ENCODE data around the gene TEX29. TPM values are rescaled to one million over a fixed set of nuclear protein-coding genes. Genes with fewer than 3 reads are reported as not detected.

Gene TEX29
- total RNA-seq, 1 experiment from 2014 or later = 0.33 TPM

- no peak overlapping the region for H3K27ac Mint-ChIP-seq
Observed at GRCh38 chr13:111337741-111338140, 17.3 kb downstream of the TEX29 start.

More at GRCh38 chr13:111337741-111338140, 17.3 kb downstream of the TEX29 start:
- no peak overlapping the region for H2BK12ac ChIP-seq (ENCODE audit: insufficient read length, low read depth, low read length)
- no peak overlapping the region for H3K23ac ChIP-seq (ENCODE audit: insufficient read length, low read depth, low read length)
- Mint-ChIP-seq H3K36me3 (ENCODE audit: insufficient read depth in 1 of 3, low read depth in 3 of 3) (no peaks in the 10 kb centered on the region; a peak in 1 of 7 replicates), H3K4me3 (no peak overlapping the region), H3K27me3 (ENCODE audit: low read depth) (no peaks in the 10 kb centered on the region), H3K4me1 (no peaks in the 10 kb centered on the region), H3K9me3 (no peaks in the 10 kb centered on the region)
- no peak overlapping the region for H3K56ac ChIP-seq (ENCODE audit: insufficient read length, low read depth, low read length)
- no peak overlapping the region for H4K8ac ChIP-seq (replicated peaks; ENCODE audit: insufficient read length, low read depth, low read length)
- no peak overlapping the region for H2AK5ac ChIP-seq (ENCODE audit: insufficient read length, low read length)
- H2AFZ ChIP-seq (ENCODE audit: low read length) = no peak overlapping the region
- no peak overlapping the region for H4K5ac ChIP-seq (ENCODE audit: insufficient read length, low read depth, low read length)
- no peak overlapping the region for H3K4me2 ChIP-seq (ENCODE audit: insufficient read depth, insufficient read length, low read length)
- no peak overlapping the region for H2BK15ac ChIP-seq (ENCODE audit: low read depth, low read length)
- H3K27me3 ChIP-seq (ENCODE audit: insufficient read depth, low read length) = no peaks in the 10 kb centered on the region
- no peak overlapping the region for H2BK5ac ChIP-seq (ENCODE audit: insufficient read length, low read length)
- H3K4ac ChIP-seq (ENCODE audit: low read depth, low read length) = no peak overlapping the region
- no peaks in the 10 kb centered on the region for H3K4me1 ChIP-seq (ENCODE audit: insufficient read depth, low read length)
- no peaks in the 10 kb centered on the region for H3K79me1 ChIP-seq (ENCODE audit: insufficient read depth, low read depth, low read length, poor library complexity, severe bottlenecking)
- no peak overlapping the region for H3K18ac ChIP-seq (ENCODE audit: insufficient read length, low read depth, low read length)
- no CpG with 5 or more reads among the region's 9 CpGs for WGBS (ENCODE audit: extremely low coverage, insufficient read length, low lambda C conversion rate)
- H3K9me3 ChIP-seq (ENCODE audit: control insufficient read depth, low read depth, low read length) = no peaks in the 10 kb centered on the region
- H2BK120ac ChIP-seq (ENCODE audit: low read depth, low read length, poor library complexity, severe bottlenecking) = no peak overlapping the region
- TF ChIP-seq CTCF (conservative IDR thresholded peaks at IDR 0.05) = no peak
- H3K79me2 ChIP-seq (ENCODE audit: insufficient read depth, low read length) = no peaks in the 10 kb centered on the region
- DNase-seq = peak; percentile 9
- no peak overlapping the region for H2BK20ac ChIP-seq (ENCODE audit: low read depth, low read length, poor library complexity, severe bottlenecking)
- H4K91ac ChIP-seq (ENCODE audit: insufficient read length, low read depth, low read length) = no peak overlapping the region
- H3T11ph ChIP-seq (ENCODE audit: low read length) = no peak overlapping the region
- H3K14ac ChIP-seq (ENCODE audit: insufficient read depth, low read length) = no peak overlapping the region
- no peaks in the 10 kb centered on the region for H4K20me1 ChIP-seq (ENCODE audit: control insufficient read depth, insufficient read depth, insufficient read length)
- no peak overlapping the region for H3K9ac ChIP-seq (ENCODE audit: extremely low read depth, insufficient read length, low read length)
- H3K23me2 ChIP-seq (ENCODE audit: insufficient read length, low read depth, low read length, poor library complexity, severe bottlenecking) = no peaks in the 10 kb centered on the region
- H3K27ac ChIP-seq (ENCODE audit: insufficient read length, low read depth, low read length) = no peak overlapping the region
